ENCODE measurements around the gene TTLL13.

Gene TTLL13

DNA sequence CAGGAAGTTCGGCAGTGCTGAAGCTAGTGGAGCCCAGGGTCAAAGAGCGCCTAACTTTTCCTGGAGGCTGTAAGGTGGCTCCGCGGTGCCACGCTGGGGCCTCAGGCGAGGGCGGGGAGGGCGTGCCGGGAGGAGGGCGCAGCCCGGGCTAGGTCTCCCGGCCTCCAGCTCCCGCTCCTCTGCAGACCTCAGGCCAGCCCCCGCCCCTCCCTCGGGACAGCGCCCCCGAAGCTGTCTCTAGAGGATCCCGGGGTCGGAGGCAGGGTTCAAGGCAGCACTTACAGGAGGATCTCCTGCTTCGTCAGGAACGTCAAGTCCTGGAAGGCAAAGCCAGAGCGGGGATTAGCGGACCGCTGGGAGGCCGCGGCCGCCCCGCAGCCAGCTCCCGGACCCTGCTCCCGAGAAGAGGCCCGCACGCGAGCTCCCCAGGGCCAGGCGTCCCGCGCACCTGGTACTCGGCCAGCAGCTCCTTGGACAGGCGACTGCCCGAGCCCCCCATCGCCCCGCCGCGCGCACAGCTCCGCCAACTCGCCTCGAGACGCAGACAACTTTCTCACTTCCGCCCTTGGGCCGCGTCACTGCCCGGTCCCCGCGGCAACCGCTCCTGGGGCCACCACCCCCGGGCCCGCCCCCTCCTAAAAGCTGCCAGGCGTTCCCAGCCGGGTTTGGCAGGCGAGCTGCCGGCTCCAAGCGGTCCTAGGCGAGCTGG, 15.8 kb upstream of the TTLL13 start, which contains the start of gene CIB1:
TSS of gene CIB1 (minus strand) at position 555 of the 709 bp plus-strand sequence. CDS start at position 499, 56 bp downstream.
- TF ChIP-seq, protein P1, sequence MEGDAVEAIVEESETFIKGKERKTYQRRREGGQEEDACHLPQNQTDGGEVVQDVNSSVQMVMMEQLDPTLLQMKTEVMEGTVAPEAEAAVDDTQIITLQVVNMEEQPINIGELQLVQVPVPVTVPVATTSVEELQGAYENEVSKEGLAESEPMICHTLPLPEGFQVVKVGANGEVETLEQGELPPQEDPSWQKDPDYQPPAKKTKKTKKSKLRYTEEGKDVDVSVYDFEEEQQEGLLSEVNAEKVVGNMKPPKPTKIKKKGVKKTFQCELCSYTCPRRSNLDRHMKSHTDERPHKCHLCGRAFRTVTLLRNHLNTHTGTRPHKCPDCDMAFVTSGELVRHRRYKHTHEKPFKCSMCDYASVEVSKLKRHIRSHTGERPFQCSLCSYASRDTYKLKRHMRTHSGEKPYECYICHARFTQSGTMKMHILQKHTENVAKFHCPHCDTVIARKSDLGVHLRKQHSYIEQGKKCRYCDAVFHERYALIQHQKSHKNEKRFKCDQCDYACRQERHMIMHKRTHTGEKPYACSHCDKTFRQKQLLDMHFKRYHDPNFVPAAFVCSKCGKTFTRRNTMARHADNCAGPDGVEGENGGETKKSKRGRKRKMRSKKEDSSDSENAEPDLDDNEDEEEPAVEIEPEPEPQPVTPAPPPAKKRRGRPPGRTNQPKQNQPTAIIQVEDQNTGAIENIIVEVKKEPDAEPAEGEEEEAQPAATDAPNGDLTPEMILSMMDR (IDR thresholded peaks at IDR 0.05): peak; percentile 66; the same call in 1 of the 2 replicates

DNA sequence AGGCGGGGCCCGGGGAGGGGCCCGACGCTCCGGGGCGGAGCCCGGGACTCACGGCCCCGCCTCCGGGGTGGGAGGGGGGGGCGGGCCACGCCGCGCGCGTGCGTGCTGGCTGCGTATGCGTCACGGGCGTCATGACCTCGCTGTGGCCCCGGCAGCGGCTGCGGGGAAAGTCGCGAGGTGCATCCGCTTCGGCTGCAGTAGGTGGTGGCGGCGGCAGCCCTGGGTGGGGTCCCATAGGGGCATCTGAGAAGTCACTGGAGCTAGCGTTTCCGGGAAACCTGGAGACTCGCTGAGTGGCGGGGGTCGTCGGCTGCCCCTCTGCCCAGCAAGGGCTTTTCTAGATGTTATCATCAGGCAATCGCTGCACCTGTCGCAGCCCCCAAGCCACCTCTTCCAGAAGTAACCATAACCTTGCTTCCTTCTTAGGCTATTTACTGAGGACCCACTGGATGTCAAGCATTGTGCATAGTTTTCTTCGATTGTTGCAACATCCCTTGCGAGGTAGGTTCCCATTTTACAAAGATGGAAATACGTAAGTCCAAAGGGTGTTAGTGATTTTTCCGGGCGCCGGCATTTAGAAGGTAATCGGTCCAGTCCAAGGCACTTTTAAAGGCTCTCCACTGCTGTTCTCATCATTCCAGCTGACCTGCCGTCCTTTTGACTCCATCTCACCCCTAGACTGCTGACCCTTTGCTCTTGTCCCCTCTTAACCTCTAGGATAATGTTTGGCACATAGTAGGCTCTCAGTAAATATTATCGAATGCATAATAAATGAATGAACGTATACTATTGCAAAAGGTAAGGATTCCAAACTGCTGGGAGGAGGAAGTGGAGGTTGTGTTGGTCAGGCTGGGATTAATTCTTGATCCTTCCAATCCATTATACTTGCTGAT, 15.0 kb upstream of the TTLL13 start, which contains the start of gene GDPGP1:
TSS of gene GDPGP1 (plus strand) at position 114 of the 893 bp plus-strand sequence. CDS start 6,700 bp downstream, outside the sequence.
- TF ChIP-seq, protein P1 (IDR thresholded peaks at IDR 0.05): no peak

DNA sequence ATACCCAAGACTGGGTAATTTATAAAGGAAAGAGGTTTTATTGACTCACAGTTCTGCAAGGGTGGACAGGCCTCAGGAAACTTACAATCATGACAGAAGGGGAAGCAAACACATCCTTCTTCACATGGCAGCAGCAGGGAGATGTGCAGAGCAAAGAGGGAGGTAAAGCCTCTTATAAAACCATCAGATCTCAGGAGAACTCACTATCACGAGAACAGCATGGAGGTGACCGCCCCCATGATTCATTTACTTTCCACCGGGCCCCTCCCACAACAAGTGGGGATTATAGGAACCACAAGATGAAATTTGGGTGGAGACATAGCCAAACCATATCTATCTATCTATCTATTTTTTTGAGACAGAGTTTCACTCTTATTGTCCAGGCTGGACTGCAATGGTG, 10.0 kb upstream of the TTLL13 start:
- TF ChIP-seq, protein P1 (IDR thresholded peaks at IDR 0.05): no peak

DNA sequence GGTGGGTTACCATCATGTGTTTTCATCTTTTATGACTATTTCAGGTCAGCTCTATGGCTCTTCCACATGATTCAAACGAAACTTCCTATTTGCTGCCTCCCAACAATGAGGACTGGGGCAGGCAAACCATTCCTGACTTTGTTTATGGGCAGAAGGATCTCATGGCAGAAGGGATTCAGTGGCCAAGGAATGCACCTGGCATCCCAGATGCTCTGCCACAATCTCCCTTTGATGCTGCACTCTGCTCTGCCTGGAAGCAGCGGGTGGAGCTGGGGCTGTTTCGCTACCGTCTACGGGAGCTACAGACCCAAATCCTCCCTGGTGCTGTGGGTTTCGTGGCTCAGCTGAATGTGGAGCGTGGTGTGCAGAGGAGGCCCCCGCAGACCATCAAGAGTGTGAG, 8.5 kb upstream of the TTLL13 start:
- TF ChIP-seq, protein P1 (IDR thresholded peaks at IDR 0.05): no peak

DNA sequence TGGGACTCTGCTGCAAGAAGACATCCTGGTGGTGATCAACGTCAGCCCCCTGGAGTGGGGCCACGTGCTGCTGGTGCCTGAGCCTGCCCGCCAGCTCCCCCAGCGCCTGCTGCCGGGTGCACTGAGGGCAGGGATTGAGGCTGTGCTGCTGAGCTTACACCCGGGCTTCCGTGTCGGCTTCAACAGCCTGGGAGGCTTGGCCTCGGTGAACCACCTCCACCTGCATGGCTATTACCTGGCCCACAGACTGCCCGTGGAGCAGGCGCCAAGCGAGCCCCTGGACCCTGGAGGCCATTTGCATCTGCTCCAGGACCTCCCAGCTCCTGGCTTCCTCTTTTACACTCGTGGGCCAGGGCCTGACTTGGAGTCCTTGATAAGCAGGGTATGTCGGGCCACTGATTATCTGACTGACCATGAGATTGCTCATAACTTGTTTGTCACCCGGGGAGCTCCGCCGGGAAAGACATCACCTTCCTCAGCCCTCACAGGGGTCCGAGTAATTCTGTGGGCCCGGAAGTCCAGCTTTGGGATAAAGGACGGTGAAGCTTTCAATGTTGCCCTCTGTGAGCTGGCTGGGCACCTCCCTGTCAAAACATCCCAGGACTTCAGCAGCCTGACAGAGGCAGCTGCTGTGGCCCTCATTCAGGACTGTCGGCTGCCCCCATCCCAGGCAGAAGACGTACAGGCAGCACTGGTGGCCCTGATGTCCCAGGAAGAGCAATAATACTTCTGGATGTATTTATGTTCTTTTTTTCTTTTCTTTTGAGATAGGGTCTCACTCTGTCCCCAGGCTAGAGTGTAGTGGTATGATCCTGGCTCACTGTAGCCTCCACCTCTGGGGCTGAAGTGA, 7.8 kb upstream of the TTLL13 start:
- TF ChIP-seq, protein P1 (IDR thresholded peaks at IDR 0.05): no peak

DNA sequence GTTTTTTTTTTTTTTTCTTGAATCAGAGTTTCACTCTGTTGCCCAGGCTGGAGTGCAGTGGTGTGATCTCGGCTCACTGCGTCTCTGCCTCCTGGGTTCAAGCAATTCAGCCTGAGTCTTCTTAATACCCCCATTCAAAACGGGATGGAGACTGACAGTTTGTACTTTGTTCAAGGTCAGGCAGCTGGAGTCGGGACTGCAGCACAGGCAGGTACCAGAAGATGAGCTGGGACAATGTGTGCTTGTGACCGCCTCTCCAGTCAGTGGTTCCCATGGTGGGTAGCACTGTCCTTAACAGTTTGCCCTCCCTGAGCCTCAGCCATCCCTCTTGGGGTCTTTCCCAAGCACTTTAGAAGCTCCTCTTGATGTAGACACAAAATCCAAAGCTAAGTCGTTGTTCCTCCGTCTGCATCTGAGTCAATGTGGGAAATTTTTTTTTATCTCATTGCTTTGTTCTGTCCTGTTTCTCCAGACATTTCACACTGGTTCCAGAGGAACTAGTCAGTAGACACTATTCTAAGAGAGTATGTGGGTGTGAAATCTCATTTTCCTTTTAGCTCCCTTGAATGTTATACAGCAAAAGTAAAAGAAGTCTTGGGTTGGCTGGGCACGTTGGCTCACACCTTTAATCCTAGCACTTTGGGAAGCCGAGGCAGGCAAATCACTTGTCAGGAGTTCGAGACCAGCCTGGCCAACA, 5.3 kb upstream of the TTLL13 start:
- TF ChIP-seq, protein P1 (IDR thresholded peaks at IDR 0.05): no peak
